HepG2 (cell line): Measurements from ENCODE around the gene CEP63. TPM values are rescaled to one million over a fixed set of nuclear protein-coding genes. Genes with fewer than 3 reads are reported as not detected.

Experiments
- ATAC-seq: fragments of 200-7000 bp; cut with Tn5 transposase; 3 replicates; pipeline ENCODE4 v1.9.1; 2020; ENCODE audit warnings: mild to moderate bottlenecking, moderate library complexity
- BruUV-seq: library from RNA; stranded (reverse); fragments of 400-500 nt; replicated peaks from 2 replicates; lab custom pipeline; 2021; lab: Mats Ljungman, UMichigan
- CTCF ChIA-PET: fragments of 300-600 bp; formaldehyde crosslinking; extraction: SDS; loops from one replicate; lab custom pipeline; 2021; ENCODE audit warnings: low total read pairs, inconsistent platforms, low intra/inter-chr PET ratio; lab: Yijun Ruan, JAX
- POLR2A ChIA-PET: fragments of 350-600 bp; sonication (Branson Sonifier 250); formaldehyde crosslinking; loops from one replicate; lab custom pipeline; 2020; ENCODE audit warnings: antibody characterized with exemption, inconsistent platforms; lab: Yijun Ruan, JAX
- DNase-seq: peaks from one replicate; pipeline ENCODE4 v3.0.0-alpha.2; 2015; ENCODE audit warnings: low spot score
- FAIRE-seq: peaks from 3 replicates; lab custom pipeline; 2011; peaks lifted over from hg19 to GRCh38; lab: Jason Lieb, UNC
- H2AFZ ChIP-seq: one replicate; pipeline ENCODE4 v1.6.1; 2011; ENCODE audit warnings: low read length, inconsistent platforms
- H3K27ac ChIP-seq: fragments of 300-600 bp; 3 replicates; pipeline ENCODE4 v1.8.0; 2011; ENCODE audit warnings: mixed run types, mild to moderate bottlenecking, mixed read lengths, low read length, inconsistent platforms; ENCODE audit not compliant: insufficient read depth; ENCODE audit errors: extremely low read length
- H3K27me3 ChIP-seq, 2 experiments: fragments of 200-600 bp in 1 of 2; 2 replicates in 1 of 2; 3 replicates in 1 of 2; pipeline versions ENCODE4 v1.6.0 to v1.8.0; 2011; ENCODE audit warnings: low read length in 2 of 2, mild to moderate bottlenecking in 2 of 2, moderate library complexity in 2 of 2, inconsistent platforms in 1 of 2; ENCODE audit not compliant: insufficient read depth in 2 of 2, control insufficient read depth in 1 of 2
- H3K36me3 ChIP-seq, 2 experiments: fragments of 200-600 bp in 1 of 2; replicated peaks in 1 of 2; 2 replicates in 1 of 2; 3 replicates in 1 of 2; pipeline versions ENCODE4 v1.5.1 to v1.8.0; 2011; ENCODE audit warnings: low read length in 2 of 2, inconsistent platforms in 1 of 2; ENCODE audit not compliant: insufficient read depth in 2 of 2, control insufficient read depth in 1 of 2
- H3K4me1 ChIP-seq: 2 replicates; pipeline ENCODE4 v1.5.1; 2012; ENCODE audit warnings: low read length, inconsistent platforms; ENCODE audit not compliant: insufficient read depth
- H3K4me2 ChIP-seq: 2 replicates; pipeline ENCODE4 v1.6.0; 2011; ENCODE audit warnings: low read depth, low read length, inconsistent platforms
- H3K4me3 ChIP-seq, 3 experiments: fragments of 200-600 bp in 1 of 3; sonication (generic), shearing (Covaris generic) in 1 of 3; replicated peaks in 1 of 3; 2 replicates each; pipeline ENCODE4 v1.5.1; 2011 to 2016; ENCODE audit warnings: low read length in 3 of 3, inconsistent platforms in 2 of 3, low read depth in 2 of 3, mild to moderate bottlenecking in 2 of 3, control low read depth in 1 of 3, mixed read lengths in 1 of 3; ENCODE audit not compliant: insufficient read depth in 1 of 3
- H3K79me2 ChIP-seq: one replicate; pipeline ENCODE4 v1.6.1; 2011; ENCODE audit warnings: low read length, inconsistent platforms; ENCODE audit not compliant: insufficient read depth
- H3K9ac ChIP-seq: 2 replicates; pipeline ENCODE4 v1.6.0; 2011; ENCODE audit warnings: mild to moderate bottlenecking, low read depth, low read length, inconsistent platforms; ENCODE audit not compliant: insufficient read depth
- H3K9me3 ChIP-seq: 2 replicates; pipeline ENCODE4 v1.5.1; 2012; ENCODE audit warnings: mild to moderate bottlenecking, low read length
- H4K20me1 ChIP-seq: 2 replicates; pipeline ENCODE4 v1.6.0; 2011; ENCODE audit warnings: inconsistent platforms, mild to moderate bottlenecking, low read length, moderate library complexity; ENCODE audit not compliant: insufficient read depth
- DDIT3 ChIP-seq: sonication (generic); formaldehyde crosslinking; IDR thresholded peaks from 2 replicates; pipeline ENCODE4 v1.4.0; 2020; ENCODE audit warnings: mild to moderate bottlenecking, missing genetic modification reagents
- DNMT1 ChIP-seq: sonication (generic); formaldehyde crosslinking; IDR thresholded peaks from 2 replicates; pipeline ENCODE4 v1.5.1; 2020; ENCODE audit warnings: mild to moderate bottlenecking, missing genetic modification reagents
- GLMP ChIP-seq: sonication (generic); formaldehyde crosslinking; IDR thresholded peaks from 2 replicates; pipeline ENCODE4 v1.9.0; 2021; ENCODE audit warnings: missing genetic modification reagents, mild to moderate bottlenecking, borderline replicate concordance
- HNRNPUL1 ChIP-seq: fragments of 200-400 bp; formaldehyde crosslinking; IDR thresholded peaks from 2 replicates; pipeline ENCODE4 v1.6.1; 2017; ENCODE audit warnings: low read depth, mild to moderate bottlenecking, low read length, moderate library complexity
- KLF13 ChIP-seq: sonication (generic); formaldehyde crosslinking; IDR thresholded peaks from 2 replicates; pipeline ENCODE4 v1.4.0; 2020; ENCODE audit warnings: mild to moderate bottlenecking, missing genetic modification reagents
- KLF6 ChIP-seq: IDR thresholded peaks from 2 replicates; pipeline ENCODE4 v1.8.0; 2016; ENCODE audit warnings: missing biosample characterization, missing genetic modification reagents
- NFKBIZ ChIP-seq: IDR thresholded peaks from 2 replicates; pipeline ENCODE4 v1.6.1; 2018; ENCODE audit warnings: missing genetic modification reagents, missing compliant biosample characterization
- TRAFD1 ChIP-seq: sonication (generic); formaldehyde crosslinking; IDR thresholded peaks from 2 replicates; pipeline ENCODE4 v1.5.1; 2020; ENCODE audit warnings: missing genetic modification reagents, mild to moderate bottlenecking, borderline replicate concordance
- U2AF1 ChIP-seq: fragments of 200-400 bp; formaldehyde crosslinking; optimal IDR thresholded peaks from 2 replicates; pipeline ENCODE3; 2017; ENCODE audit warnings: mild to moderate bottlenecking, low read depth, low read length
- ZBTB39 ChIP-seq: sonication (generic); formaldehyde crosslinking; IDR thresholded peaks from 2 replicates; pipeline ENCODE4 v1.5.0; 2020; ENCODE audit warnings: missing genetic modification reagents
- ZNF441 ChIP-seq: sonication (generic); formaldehyde crosslinking; IDR thresholded peaks from 2 replicates; pipeline ENCODE4 v1.7.0; 2021; ENCODE audit warnings: missing genetic modification reagents, borderline replicate concordance
- ZNF687 ChIP-seq: sonication (generic); formaldehyde crosslinking; IDR thresholded peaks from 2 replicates; pipeline ENCODE4 v1.5.1; 2020; ENCODE audit warnings: mild to moderate bottlenecking, missing genetic modification reagents, moderate library complexity
- WGBS: methylation state at CpG from one replicate; pipeline ENCODE4 v1.1.6; 2017; ENCODE audit warnings: low lambda C conversion rate; 5-methylcytosine and 5-hydroxymethylcytosine counted together
- in situ Hi-C: cut with HindIII; loops from 2 replicates; pipeline ENCODE4 v1.10.0; 2017; ENCODE audit warnings: low pct_unique_long_range_greater_than_20kb; ENCODE audit not compliant: extremely low pct_ligation_motif_present
- intact Hi-C: fragments of 100-400 bp; cut with micrococcal nuclease; formaldehyde crosslinking; loops from one replicate; pipeline ENCODE4 v1.10.0; 2022; ENCODE audit not compliant: unreplicated experiment
- polyA plus RNA-seq, 8 experiments: library from polyadenylated mRNA; depleted of rRNA in 3 of 8; stranded (reverse) in 7 of 8; unstranded in 1 of 8; fragments of >200 nt; fragmentation: Illumina TruSeq in 4 of 8; extraction: Trizol in 4 of 8; gene quantifications; 2 replicates each; pipeline versions ENCODE4 v1.2.1 to v1.2.3, GENCODE V29; 2011 to 2016; ENCODE audit warnings: low read depth in 4 of 8, missing spikeins in 1 of 8, mixed read lengths in 1 of 8; ENCODE audit not compliant: insufficient read depth in 1 of 8
- total RNA-seq, 5 experiments: library from RNA; depleted of rRNA; stranded (reverse); fragments of >200 nt; fragmentation: Illumina TruSeq; extraction: Trizol; gene quantifications; 2 replicates each; pipeline ENCODE4 v1.2.3, GENCODE V29; 2016; ENCODE audit warnings: low read depth in 1 of 5

The CEP63 gene
- total and polyA plus RNA-seq, 2 of the 13 experiments (the other 11 are each of a cell fraction or from before 2014, with no cell fraction given): 7.2 to 18.4 TPM

- Histone ChIP-seq H3K9ac (no peak overlapping the region), H3K36me3 (no peaks in the 10 kb centered on the region), H3K27me3 (no peaks in the 10 kb centered on the region), H2AFZ (no peak overlapping the region), H4K20me1 (no peaks in the 10 kb centered on the region), H3K79me2 (no peaks in the 10 kb centered on the region), H3K27ac (no peak overlapping the region), H3K4me3 (no peak overlapping the region), H3K4me1 (peaks cover 9% of the 10 kb centered on the region; the same call in 1 of the 2 replicates), H3K9me3 (no peaks in the 10 kb centered on the region), H3K4me2 (no peak overlapping the region)
- BruUV-seq: no TSS peak
- FAIRE-seq: no peak
- TF ChIP-seq NFKBIZ (CRISPR knock-in tag) (no peak), ZBTB39 (CRISPR knock-in tag) (no peak), GLMP (no peak), HNRNPUL1 (no peak), ZNF687 (CRISPR knock-in tag) (no peak), ZNF441 (CRISPR knock-in tag) (no peak), DNMT1 (CRISPR knock-in tag) (no peak), KLF13 (CRISPR knock-in tag) (no peak), U2AF1 (no peak), DDIT3 (CRISPR knock-in tag) (no peak), KLF6 (no peak), TRAFD1 (CRISPR knock-in tag) (no peak)
- DNase-seq: no peak
- POLR2A ChIA-PET: no interaction called here
- no peak for ATAC-seq
- in situ Hi-C loops: no loop called here
- CTCF ChIA-PET: no interaction called here
- WGBS: 66% methylated on average over 6 of the region's 6 CpGs
- intact Hi-C loops: no loop called here
Observed at GRCh38 chr3:134576426-134576825, 90.6 kb downstream of the CEP63 start.
